GM06990 (cell line): ENCODE results near the gene SDHAF2.
"Not testable (repeated sequence)": the region's sequence is repeated elsewhere in the genome, so short reads cannot be mapped to it uniquely, and the experiment has no call there.

Source experiments
- DNase-seq: peaks from one replicate; pipeline ENCODE4 v3.0.0-alpha.2; 2011; ENCODE audit not compliant: insufficient read length; ENCODE audit errors: extremely low read depth
- H3K27me3 ChIP-seq: replicated peaks from 2 replicates; pipeline ENCODE4 v1.6.0; 2011; ENCODE audit warnings: low read length; ENCODE audit not compliant: control insufficient read depth, insufficient read depth
- H3K36me3 ChIP-seq: 2 replicates; pipeline ENCODE4 v1.5.1; 2011; ENCODE audit warnings: low read length; ENCODE audit not compliant: control insufficient read depth, insufficient read depth
- H3K4me3 ChIP-seq: replicated peaks from 2 replicates; pipeline ENCODE4 v1.5.1; 2011; ENCODE audit warnings: low read depth, mild to moderate bottlenecking, control low read depth, low read length
- CTCF ChIP-seq: IDR thresholded peaks from 2 replicates; pipeline ENCODE4 v1.5.1; 2011; ENCODE audit warnings: low read length, control low read depth, mild to moderate bottlenecking, inconsistent platforms; ENCODE audit not compliant: insufficient read depth, poor library complexity, severe bottlenecking

SDHAF2 gene

GRCh38 chr11:61429691-61430582 lies at the start of gene SDHAF2, which contains the start of gene CPSF7:
Gene SDHAF2 (plus strand): TSS chr11:61430124. CDS start chr11:61430147, 23 bp downstream.
Gene CPSF7 (minus strand): TSS chr11:61429975. CDS start chr11:61429235, 740 bp downstream.
- no peaks in the 10 kb centered on the region for H3K27me3 ChIP-seq
- TF ChIP-seq CTCF, result no peak
- peak; percentile 98 for DNase-seq
- peaks cover 8% of the 10 kb centered on the region for H3K36me3 ChIP-seq
- H3K4me3 ChIP-seq, result peak within 1 kb of the TSS; percentile 99

GRCh38 chr11:61380884-61381283 lies 49.0 kb upstream of the SDHAF2 start:
- DNase-seq, result no peak
- Histone ChIP-seq H3K36me3 (no peaks in the 10 kb centered on the region), H3K4me3 (no peak overlapping the region), H3K27me3 (no peaks in the 10 kb centered on the region)
- no peak for TF ChIP-seq CTCF

GRCh38 chr11:61383859-61384258 lies 46.1 kb upstream of the SDHAF2 start:
- H3K4me3 ChIP-seq, result not testable (repeated sequence)

GRCh38 chr11:61384271-61385242 lies 45.4 kb upstream of the SDHAF2 start:
- Histone ChIP-seq H3K4me3 (no peak overlapping the region), H3K36me3 (no peaks in the 10 kb centered on the region), H3K27me3 (no peaks in the 10 kb centered on the region)
- no peak for DNase-seq
- peak; percentile 29 for TF ChIP-seq CTCF

More at GRCh38 chr11:61383859-61384258, 46.1 kb upstream of the SDHAF2 start:
- H3K36me3 ChIP-seq, DNase-seq, H3K27me3 ChIP-seq: not testable (repeated sequence)

- DNase-seq, result no peak
- TF ChIP-seq CTCF, result no peak
- H3K36me3 ChIP-seq, result peaks cover 2% of the 10 kb centered on the region; the same call in 1 of the 2 replicates
- no peaks in the 10 kb centered on the region for H3K27me3 ChIP-seq
- no peak overlapping the region for H3K4me3 ChIP-seq
Observed at GRCh38 chr11:61390161-61390560, 39.8 kb upstream of the SDHAF2 start.
